Measurements from ENCODE around the gene ARIH1. TPM values are rescaled to one million over a fixed set of nuclear protein-coding genes. Genes with fewer than 3 reads are reported as not detected.

The ARIH1 gene
- total and polyA plus RNA-seq, 2 experiments from 2014 or later: 30.5 to 48.6 TPM

- H3K36me3 ChIP-seq (ENCODE audit: insufficient read depth): peaks cover 3% of the 10 kb centered on the region; the same call in 1 of the 2 replicates
Measured at GRCh38 chr15:72566973-72567372, 92.8 kb downstream of the ARIH1 start.

More at GRCh38 chr15:72566973-72567372, 92.8 kb downstream of the ARIH1 start:
- Mint-ChIP-seq H3K27me3 (ENCODE audit: insufficient read depth, low read depth, poor library complexity) (peaks cover 2% of the 10 kb centered on the region), H3K36me3 (ENCODE audit: low read depth) (peaks cover 45% of the 10 kb centered on the region; the same call in 2 of the 3 replicates), H3K9me3 (no peaks in the 10 kb centered on the region), H3K4me1 (no peaks in the 10 kb centered on the region), H3K27ac (no peak overlapping the region), H3K4me3 (no peak overlapping the region)
- Histone ChIP-seq H3K9me2 (ENCODE audit: insufficient read depth) (no peaks in the 10 kb centered on the region), H3F3A (replicated peaks; ENCODE audit: low read depth) (0 out of 2 replicates have a peak, but pooled peaks cover 2% of the 10 kb centered on the region), H3K27ac (ENCODE audit: low read depth) (no peak overlapping the region), H3K79me2 (replicated peaks; ENCODE audit: insufficient read depth) (no peaks in the 10 kb centered on the region), H3K27me3 (ENCODE audit: insufficient read depth) (no peaks in the 10 kb centered on the region), H3K4me3 (no peak overlapping the region), H4K20me1 (replicated peaks; ENCODE audit: insufficient read depth) (peaks cover 3% of the 10 kb centered on the region; the same call in 1 of the 2 replicates), H3K4me1 (ENCODE audit: insufficient read depth) (no peaks in the 10 kb centered on the region), H3K4me2 (no peak overlapping the region), H2AFZ (no peak overlapping the region)
- ATAC-seq (no peak), DNase-seq (ENCODE audit: low spot score) (no peak)
- TF ChIP-seq CTCF (conservative IDR thresholded peaks at IDR 0.05; ENCODE audit: low read depth in 2 of 2): no peak
- no peak for TF ChIP-seq ZNF331 (CRISPR knock-in tag; IDR thresholded peaks at IDR 0.05; ENCODE audit: low read depth)
- TF ChIP-seq, protein P1, sequence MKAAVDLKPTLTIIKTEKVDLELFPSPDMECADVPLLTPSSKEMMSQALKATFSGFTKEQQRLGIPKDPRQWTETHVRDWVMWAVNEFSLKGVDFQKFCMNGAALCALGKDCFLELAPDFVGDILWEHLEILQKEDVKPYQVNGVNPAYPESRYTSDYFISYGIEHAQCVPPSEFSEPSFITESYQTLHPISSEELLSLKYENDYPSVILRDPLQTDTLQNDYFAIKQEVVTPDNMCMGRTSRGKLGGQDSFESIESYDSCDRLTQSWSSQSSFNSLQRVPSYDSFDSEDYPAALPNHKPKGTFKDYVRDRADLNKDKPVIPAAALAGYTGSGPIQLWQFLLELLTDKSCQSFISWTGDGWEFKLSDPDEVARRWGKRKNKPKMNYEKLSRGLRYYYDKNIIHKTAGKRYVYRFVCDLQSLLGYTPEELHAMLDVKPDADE (IDR thresholded peaks at IDR 0.05): no peak
- TF ChIP-seq, protein P2, sequence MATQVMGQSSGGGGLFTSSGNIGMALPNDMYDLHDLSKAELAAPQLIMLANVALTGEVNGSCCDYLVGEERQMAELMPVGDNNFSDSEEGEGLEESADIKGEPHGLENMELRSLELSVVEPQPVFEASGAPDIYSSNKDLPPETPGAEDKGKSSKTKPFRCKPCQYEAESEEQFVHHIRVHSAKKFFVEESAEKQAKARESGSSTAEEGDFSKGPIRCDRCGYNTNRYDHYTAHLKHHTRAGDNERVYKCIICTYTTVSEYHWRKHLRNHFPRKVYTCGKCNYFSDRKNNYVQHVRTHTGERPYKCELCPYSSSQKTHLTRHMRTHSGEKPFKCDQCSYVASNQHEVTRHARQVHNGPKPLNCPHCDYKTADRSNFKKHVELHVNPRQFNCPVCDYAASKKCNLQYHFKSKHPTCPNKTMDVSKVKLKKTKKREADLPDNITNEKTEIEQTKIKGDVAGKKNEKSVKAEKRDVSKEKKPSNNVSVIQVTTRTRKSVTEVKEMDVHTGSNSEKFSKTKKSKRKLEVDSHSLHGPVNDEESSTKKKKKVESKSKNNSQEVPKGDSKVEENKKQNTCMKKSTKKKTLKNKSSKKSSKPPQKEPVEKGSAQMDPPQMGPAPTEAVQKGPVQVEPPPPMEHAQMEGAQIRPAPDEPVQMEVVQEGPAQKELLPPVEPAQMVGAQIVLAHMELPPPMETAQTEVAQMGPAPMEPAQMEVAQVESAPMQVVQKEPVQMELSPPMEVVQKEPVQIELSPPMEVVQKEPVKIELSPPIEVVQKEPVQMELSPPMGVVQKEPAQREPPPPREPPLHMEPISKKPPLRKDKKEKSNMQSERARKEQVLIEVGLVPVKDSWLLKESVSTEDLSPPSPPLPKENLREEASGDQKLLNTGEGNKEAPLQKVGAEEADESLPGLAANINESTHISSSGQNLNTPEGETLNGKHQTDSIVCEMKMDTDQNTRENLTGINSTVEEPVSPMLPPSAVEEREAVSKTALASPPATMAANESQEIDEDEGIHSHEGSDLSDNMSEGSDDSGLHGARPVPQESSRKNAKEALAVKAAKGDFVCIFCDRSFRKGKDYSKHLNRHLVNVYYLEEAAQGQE (IDR thresholded peaks at IDR 0.05; ENCODE audit: unreplicated experiment): no peak
- TF ChIP-seq EZH2 (IDR thresholded peaks at IDR 0.05; ENCODE audit: low read depth, unreplicated experiment): no peak
- TF ChIP-seq POLR2AphosphoS5 (IDR thresholded peaks at IDR 0.05; ENCODE audit: low read depth): no peak
- no peak for TF ChIP-seq ZNF114 (CRISPR knock-in tag; IDR thresholded peaks at IDR 0.05)
- no peak for TF ChIP-seq NANOG (IDR thresholded peaks at IDR 0.05; ENCODE audit: borderline replicate concordance)
- no peak for TF ChIP-seq JUNB (IDR thresholded peaks at IDR 0.05; ENCODE audit: unreplicated experiment)
- no peak for TF ChIP-seq EZH2phosphoT487 (IDR thresholded peaks at IDR 0.05; ENCODE audit: unreplicated experiment)
- no peak for TF ChIP-seq ZNF462 (CRISPR knock-in tag; IDR thresholded peaks at IDR 0.05)
- no peak for TF ChIP-seq CREB1 (CRISPR knock-in tag; IDR thresholded peaks at IDR 0.05; ENCODE audit: low read depth)
- no peak for TF ChIP-seq STAT1 (IDR thresholded peaks at IDR 0.05; ENCODE audit: unreplicated experiment)
